K562 (cell line): ENCODE results near the gene SYCP3. TPM values are rescaled to one million over a fixed set of nuclear protein-coding genes. Genes with fewer than 3 reads are reported as not detected.

ENCODE experiments used
- AFF1 ChIP-seq, 2 experiments: fragments of 450-650 bp; IDR thresholded peaks; 2 replicates each; pipeline ENCODE4 v1.6.1; 2018; ENCODE audit warnings: mild to moderate bottlenecking in 2 of 2, low read depth in 1 of 2; ENCODE audit not compliant: partially characterized antibody in 2 of 2
- CLOCK ChIP-seq: fragments of 250-450 bp; sonication (Bioruptor Pico); IDR thresholded peaks from 2 replicates; pipeline ENCODE4 v1.4.0; 2020; ENCODE audit warnings: mild to moderate bottlenecking, moderate library complexity, borderline replicate concordance
- DDX20 ChIP-seq: fragments of 450-650 bp; IDR thresholded peaks from 2 replicates; pipeline ENCODE4 v1.6.1; 2016; ENCODE audit warnings: missing genetic modification characterization, low read depth, mild to moderate bottlenecking, missing compliant biosample characterization, moderate library complexity
- E2F3 ChIP-seq: fragments of 250-450 bp; sonication (Bioruptor Pico); IDR thresholded peaks from 2 replicates; pipeline ENCODE4 v1.4.0; 2020; ENCODE audit warnings: mild to moderate bottlenecking
- EZH2 ChIP-seq: IDR thresholded peaks from 2 replicates; pipeline ENCODE4 v1.6.1; 2012; ENCODE audit warnings: low read depth, mild to moderate bottlenecking, inconsistent platforms, low read length, borderline replicate concordance
- FOXA1 ChIP-seq: fragments of 450-650 bp; IDR thresholded peaks from 2 replicates; pipeline ENCODE4 v1.6.1; 2016; ENCODE audit warnings: mild to moderate bottlenecking, borderline replicate concordance
- FOXK2 ChIP-seq, 2 experiments: fragments of 450-650 bp; IDR thresholded peaks in 1 of 2; conservative IDR thresholded peaks in 1 of 2; 2 replicates each; pipeline ENCODE4 v1.6.1; 2016; ENCODE audit warnings: low read depth in 2 of 2, mild to moderate bottlenecking in 1 of 2
- HDAC8 ChIP-seq: fragments of 450-650 bp; IDR thresholded peaks from 2 replicates; pipeline ENCODE4 v1.6.1; 2016; ENCODE audit warnings: mild to moderate bottlenecking, missing genetic modification characterization, moderate library complexity, missing compliant biosample characterization
- HMG20B ChIP-seq: fragments of 250-450 bp; sonication (Bioruptor Pico); IDR thresholded peaks from 2 replicates; pipeline ENCODE4 v1.5.0; 2021; ENCODE audit warnings: mild to moderate bottlenecking
- MCM2 ChIP-seq: fragments of 450-650 bp; IDR thresholded peaks from 2 replicates; pipeline ENCODE4 v1.6.1; 2017; ENCODE audit warnings: low read depth, mild to moderate bottlenecking
- PTBP1 ChIP-seq: fragments of 200-400 bp; formaldehyde crosslinking; IDR thresholded peaks from 2 replicates; pipeline ENCODE4 v1.6.1; 2017; ENCODE audit warnings: low read depth, low read length
- RAD51 ChIP-seq: fragments of 450-650 bp; IDR thresholded peaks from 2 replicates; pipeline ENCODE4 v1.7.1; 2016; ENCODE audit warnings: low read depth, mild to moderate bottlenecking, borderline replicate concordance
- STAT5A ChIP-seq: IDR thresholded peaks from 2 replicates; pipeline ENCODE4 v1.6.1; 2012; ENCODE audit warnings: low read length, inconsistent platforms, borderline replicate concordance
- TAL1 ChIP-seq: fragments of 450-650 bp; IDR thresholded peaks from 2 replicates; pipeline ENCODE4 v1.6.1; 2016; ENCODE audit warnings: mild to moderate bottlenecking
- U2AF2 ChIP-seq: fragments of 200-400 bp; formaldehyde crosslinking; optimal IDR thresholded peaks from 2 replicates; pipeline ENCODE3; 2017; ENCODE audit warnings: low read depth, mild to moderate bottlenecking, low read length
- YY1 ChIP-seq, 3 experiments: IDR thresholded peaks; 2 replicates each; pipeline ENCODE4 v1.6.1; 2011; ENCODE audit warnings: low read length in 2 of 3, mild to moderate bottlenecking in 2 of 3, moderate library complexity in 2 of 3, borderline replicate concordance in 1 of 3, control low read depth in 1 of 3, low read depth in 1 of 3; ENCODE audit not compliant: insufficient read depth in 3 of 3, insufficient replicate concordance in 2 of 3, control insufficient read depth in 1 of 3, insufficient read length in 1 of 3; ENCODE audit errors: extremely low read depth in 1 of 3
- ZBTB17 ChIP-seq: fragments of 450-650 bp; formaldehyde crosslinking; IDR thresholded peaks from 2 replicates; pipeline ENCODE4 v1.4.0; 2020; ENCODE audit warnings: mild to moderate bottlenecking
- ZNF232 ChIP-seq: sonication (generic); formaldehyde crosslinking; IDR thresholded peaks from 2 replicates; pipeline ENCODE4 v1.8.0; 2022; ENCODE audit warnings: mild to moderate bottlenecking, missing genetic modification reagents
- ZNF253 ChIP-seq: fragments of 250-450 bp; sonication (Bioruptor Pico); conservative IDR thresholded peaks from 2 replicates; pipeline ENCODE4 v1.6.1; 2021; ENCODE audit warnings: mild to moderate bottlenecking
- ZNF324 ChIP-seq: fragments of 250-450 bp; sonication (Bioruptor Pico); IDR thresholded peaks from 2 replicates; pipeline ENCODE4 v1.4.0; 2020; ENCODE audit warnings: mild to moderate bottlenecking
- ZNF431 ChIP-seq: sonication (generic); formaldehyde crosslinking; IDR thresholded peaks from 2 replicates; pipeline ENCODE4 v1.8.0; 2022; ENCODE audit warnings: mild to moderate bottlenecking, missing genetic modification reagents
- ZSCAN32 ChIP-seq: fragments of 450-650 bp; formaldehyde crosslinking; IDR thresholded peaks from 2 replicates; pipeline ENCODE4 v1.4.0; 2020; ENCODE audit warnings: mild to moderate bottlenecking, moderate library complexity
- polyA plus RNA-seq, 8 experiments: library from polyadenylated mRNA; depleted of rRNA in 4 of 8; stranded (reverse) in 5 of 8; unstranded in 3 of 8; fragments of >200 nt; fragmentation: Nextera tagmentation in 2 of 8; fragmentation: Illumina TruSeq in 1 of 8; extraction: Ambion mirVana in 2 of 8; extraction: Trizol in 1 of 8; gene quantifications; 2 replicates each; pipeline versions ENCODE4 v1.2.1 to v1.2.3, GENCODE V29; 2011 to 2014; ENCODE audit warnings: inconsistent platforms in 1 of 8, missing spikeins in 1 of 8
- total RNA-seq, 7 experiments: library from RNA; depleted of rRNA in 6 of 7; stranded (reverse); fragments of >200 nt in 6 of 7; fragmentation: Illumina TruSeq in 2 of 7; extraction: Trizol in 2 of 7; gene quantifications; 2 replicates each; pipeline versions ENCODE4 v1.2.1 to v1.2.3, GENCODE V29; 2011 to 2021; ENCODE audit warnings: low replicate concordance in 1 of 7

SYCP3 gene
- total and polyA plus RNA-seq, 9 of the 15 experiments (the other 6 are each of a cell fraction or from before 2014, with no cell fraction given): 0.11 to 0.25 (median 0.22) TPM; not detected in 4

- TF ChIP-seq FOXA1 (no peak), AFF1 (IDR thresholded peaks at IDR 0.05; ENCODE audit: low read depth in 1 of 2, partially characterized antibody in 2 of 2) (peak in 1 of 2 experiments; percentile 51), STAT5A (no peak), HDAC8 (no peak), ZNF232 (CRISPR knock-in tag) (no peak), E2F3 (CRISPR knock-in tag) (0 out of 2 replicates have a peak, but pooled peaks have one; percentile 45), ZBTB17 (CRISPR knock-in tag) (peak; percentile 74), ZNF253 (no peak), ZNF324 (no peak), ZSCAN32 (no peak), MCM2 (no peak), EZH2 (no peak), U2AF2 (no peak), TAL1 (no peak), FOXK2 (conservative IDR thresholded peaks at IDR 0.05 in 1 of 2, IDR thresholded peaks at IDR 0.05 in 1 of 2; ENCODE audit: low read depth in 2 of 2) (no peak), CLOCK (no peak), YY1 (IDR thresholded peaks at IDR 0.05; ENCODE audit: borderline replicate concordance in 1 of 3, control insufficient read depth in 1 of 3, extremely low read depth in 1 of 3, insufficient read depth in 3 of 3, insufficient read length in 1 of 3, insufficient replicate concordance in 2 of 3, low read depth in 1 of 3, low read length in 2 of 3) (no peak), PTBP1 (no peak), ZNF431 (CRISPR knock-in tag) (no peak), RAD51 (no peak), HMG20B (CRISPR knock-in tag) (no peak), DDX20 (tag) (no peak)
Measured at GRCh38 chr12:101697930-101698799, 41.1 kb downstream of the SYCP3 start (continued).
